ENCODE measurements around the gene CFAP61. TPM values are rescaled to one million over a fixed set of nuclear protein-coding genes. Genes with fewer than 3 reads are reported as not detected.

CFAP61 gene
- total and polyA plus RNA-seq, 9 of the 15 experiments (the other 6 are each of a cell fraction or from before 2014, with no cell fraction given) = 0.11 TPM; not detected in 8

DNA sequence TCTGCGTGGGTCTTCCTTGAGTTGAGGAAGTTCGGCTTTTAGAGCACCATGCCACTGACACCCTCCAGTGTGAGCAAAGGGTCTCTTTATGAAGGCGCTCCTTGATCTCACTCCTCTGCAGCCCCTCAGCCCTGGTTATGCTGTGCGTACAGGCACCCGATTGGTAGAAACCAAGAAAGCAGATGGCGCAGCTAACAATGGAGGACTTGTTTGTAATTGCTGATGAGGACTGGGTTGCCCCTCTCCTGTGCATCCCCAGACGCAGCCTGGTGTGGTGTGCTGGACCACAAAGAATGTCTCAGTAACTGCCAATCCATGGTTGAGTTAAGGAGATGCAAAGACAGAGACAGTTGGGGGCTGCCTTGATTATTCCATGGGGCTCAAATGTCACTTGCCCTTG is 345.8 kb downstream of the CFAP61 start (continued):
- TF ChIP-seq, protein P1, sequence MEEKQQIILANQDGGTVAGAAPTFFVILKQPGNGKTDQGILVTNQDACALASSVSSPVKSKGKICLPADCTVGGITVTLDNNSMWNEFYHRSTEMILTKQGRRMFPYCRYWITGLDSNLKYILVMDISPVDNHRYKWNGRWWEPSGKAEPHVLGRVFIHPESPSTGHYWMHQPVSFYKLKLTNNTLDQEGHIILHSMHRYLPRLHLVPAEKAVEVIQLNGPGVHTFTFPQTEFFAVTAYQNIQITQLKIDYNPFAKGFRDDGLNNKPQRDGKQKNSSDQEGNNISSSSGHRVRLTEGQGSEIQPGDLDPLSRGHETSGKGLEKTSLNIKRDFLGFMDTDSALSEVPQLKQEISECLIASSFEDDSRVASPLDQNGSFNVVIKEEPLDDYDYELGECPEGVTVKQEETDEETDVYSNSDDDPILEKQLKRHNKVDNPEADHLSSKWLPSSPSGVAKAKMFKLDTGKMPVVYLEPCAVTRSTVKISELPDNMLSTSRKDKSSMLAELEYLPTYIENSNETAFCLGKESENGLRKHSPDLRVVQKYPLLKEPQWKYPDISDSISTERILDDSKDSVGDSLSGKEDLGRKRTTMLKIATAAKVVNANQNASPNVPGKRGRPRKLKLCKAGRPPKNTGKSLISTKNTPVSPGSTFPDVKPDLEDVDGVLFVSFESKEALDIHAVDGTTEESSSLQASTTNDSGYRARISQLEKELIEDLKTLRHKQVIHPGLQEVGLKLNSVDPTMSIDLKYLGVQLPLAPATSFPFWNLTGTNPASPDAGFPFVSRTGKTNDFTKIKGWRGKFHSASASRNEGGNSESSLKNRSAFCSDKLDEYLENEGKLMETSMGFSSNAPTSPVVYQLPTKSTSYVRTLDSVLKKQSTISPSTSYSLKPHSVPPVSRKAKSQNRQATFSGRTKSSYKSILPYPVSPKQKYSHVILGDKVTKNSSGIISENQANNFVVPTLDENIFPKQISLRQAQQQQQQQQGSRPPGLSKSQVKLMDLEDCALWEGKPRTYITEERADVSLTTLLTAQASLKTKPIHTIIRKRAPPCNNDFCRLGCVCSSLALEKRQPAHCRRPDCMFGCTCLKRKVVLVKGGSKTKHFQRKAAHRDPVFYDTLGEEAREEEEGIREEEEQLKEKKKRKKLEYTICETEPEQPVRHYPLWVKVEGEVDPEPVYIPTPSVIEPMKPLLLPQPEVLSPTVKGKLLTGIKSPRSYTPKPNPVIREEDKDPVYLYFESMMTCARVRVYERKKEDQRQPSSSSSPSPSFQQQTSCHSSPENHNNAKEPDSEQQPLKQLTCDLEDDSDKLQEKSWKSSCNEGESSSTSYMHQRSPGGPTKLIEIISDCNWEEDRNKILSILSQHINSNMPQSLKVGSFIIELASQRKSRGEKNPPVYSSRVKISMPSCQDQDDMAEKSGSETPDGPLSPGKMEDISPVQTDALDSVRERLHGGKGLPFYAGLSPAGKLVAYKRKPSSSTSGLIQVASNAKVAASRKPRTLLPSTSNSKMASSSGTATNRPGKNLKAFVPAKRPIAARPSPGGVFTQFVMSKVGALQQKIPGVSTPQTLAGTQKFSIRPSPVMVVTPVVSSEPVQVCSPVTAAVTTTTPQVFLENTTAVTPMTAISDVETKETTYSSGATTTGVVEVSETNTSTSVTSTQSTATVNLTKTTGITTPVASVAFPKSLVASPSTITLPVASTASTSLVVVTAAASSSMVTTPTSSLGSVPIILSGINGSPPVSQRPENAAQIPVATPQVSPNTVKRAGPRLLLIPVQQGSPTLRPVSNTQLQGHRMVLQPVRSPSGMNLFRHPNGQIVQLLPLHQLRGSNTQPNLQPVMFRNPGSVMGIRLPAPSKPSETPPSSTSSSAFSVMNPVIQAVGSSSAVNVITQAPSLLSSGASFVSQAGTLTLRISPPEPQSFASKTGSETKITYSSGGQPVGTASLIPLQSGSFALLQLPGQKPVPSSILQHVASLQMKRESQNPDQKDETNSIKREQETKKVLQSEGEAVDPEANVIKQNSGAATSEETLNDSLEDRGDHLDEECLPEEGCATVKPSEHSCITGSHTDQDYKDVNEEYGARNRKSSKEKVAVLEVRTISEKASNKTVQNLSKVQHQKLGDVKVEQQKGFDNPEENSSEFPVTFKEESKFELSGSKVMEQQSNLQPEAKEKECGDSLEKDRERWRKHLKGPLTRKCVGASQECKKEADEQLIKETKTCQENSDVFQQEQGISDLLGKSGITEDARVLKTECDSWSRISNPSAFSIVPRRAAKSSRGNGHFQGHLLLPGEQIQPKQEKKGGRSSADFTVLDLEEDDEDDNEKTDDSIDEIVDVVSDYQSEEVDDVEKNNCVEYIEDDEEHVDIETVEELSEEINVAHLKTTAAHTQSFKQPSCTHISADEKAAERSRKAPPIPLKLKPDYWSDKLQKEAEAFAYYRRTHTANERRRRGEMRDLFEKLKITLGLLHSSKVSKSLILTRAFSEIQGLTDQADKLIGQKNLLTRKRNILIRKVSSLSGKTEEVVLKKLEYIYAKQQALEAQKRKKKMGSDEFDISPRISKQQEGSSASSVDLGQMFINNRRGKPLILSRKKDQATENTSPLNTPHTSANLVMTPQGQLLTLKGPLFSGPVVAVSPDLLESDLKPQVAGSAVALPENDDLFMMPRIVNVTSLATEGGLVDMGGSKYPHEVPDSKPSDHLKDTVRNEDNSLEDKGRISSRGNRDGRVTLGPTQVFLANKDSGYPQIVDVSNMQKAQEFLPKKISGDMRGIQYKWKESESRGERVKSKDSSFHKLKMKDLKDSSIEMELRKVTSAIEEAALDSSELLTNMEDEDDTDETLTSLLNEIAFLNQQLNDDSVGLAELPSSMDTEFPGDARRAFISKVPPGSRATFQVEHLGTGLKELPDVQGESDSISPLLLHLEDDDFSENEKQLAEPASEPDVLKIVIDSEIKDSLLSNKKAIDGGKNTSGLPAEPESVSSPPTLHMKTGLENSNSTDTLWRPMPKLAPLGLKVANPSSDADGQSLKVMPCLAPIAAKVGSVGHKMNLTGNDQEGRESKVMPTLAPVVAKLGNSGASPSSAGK (IDR thresholded peaks at IDR 0.05) = no peak
- TF ChIP-seq, protein P2, sequence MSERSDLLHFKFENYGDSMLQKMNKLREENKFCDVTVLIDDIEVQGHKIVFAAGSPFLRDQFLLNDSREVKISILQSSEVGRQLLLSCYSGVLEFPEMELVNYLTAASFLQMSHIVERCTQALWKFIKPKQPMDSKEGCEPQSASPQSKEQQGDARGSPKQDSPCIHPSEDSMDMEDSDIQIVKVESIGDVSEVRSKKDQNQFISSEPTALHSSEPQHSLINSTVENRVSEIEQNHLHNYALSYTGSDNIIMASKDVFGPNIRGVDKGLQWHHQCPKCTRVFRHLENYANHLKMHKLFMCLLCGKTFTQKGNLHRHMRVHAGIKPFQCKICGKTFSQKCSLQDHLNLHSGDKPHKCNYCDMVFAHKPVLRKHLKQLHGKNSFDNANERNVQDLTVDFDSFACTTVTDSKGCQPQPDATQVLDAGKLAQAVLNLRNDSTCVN (CRISPR knock-in tag; IDR thresholded peaks at IDR 0.05) = no peak
- TF ChIP-seq BCL6 (CRISPR knock-in tag; IDR thresholded peaks at IDR 0.05) (no peak), ZNF263 (CRISPR knock-in tag; IDR thresholded peaks at IDR 0.05; ENCODE audit: borderline replicate concordance) (no peak), ZNF384 (IDR thresholded peaks at IDR 0.05; ENCODE audit: low read depth, low read length) (no peak)
- TF ChIP-seq, protein P3, sequence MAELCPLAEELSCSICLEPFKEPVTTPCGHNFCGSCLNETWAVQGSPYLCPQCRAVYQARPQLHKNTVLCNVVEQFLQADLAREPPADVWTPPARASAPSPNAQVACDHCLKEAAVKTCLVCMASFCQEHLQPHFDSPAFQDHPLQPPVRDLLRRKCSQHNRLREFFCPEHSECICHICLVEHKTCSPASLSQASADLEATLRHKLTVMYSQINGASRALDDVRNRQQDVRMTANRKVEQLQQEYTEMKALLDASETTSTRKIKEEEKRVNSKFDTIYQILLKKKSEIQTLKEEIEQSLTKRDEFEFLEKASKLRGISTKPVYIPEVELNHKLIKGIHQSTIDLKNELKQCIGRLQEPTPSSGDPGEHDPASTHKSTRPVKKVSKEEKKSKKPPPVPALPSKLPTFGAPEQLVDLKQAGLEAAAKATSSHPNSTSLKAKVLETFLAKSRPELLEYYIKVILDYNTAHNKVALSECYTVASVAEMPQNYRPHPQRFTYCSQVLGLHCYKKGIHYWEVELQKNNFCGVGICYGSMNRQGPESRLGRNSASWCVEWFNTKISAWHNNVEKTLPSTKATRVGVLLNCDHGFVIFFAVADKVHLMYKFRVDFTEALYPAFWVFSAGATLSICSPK (IDR thresholded peaks at IDR 0.05; ENCODE audit: borderline replicate concordance) = no peak
- TF ChIP-seq, protein P4, sequence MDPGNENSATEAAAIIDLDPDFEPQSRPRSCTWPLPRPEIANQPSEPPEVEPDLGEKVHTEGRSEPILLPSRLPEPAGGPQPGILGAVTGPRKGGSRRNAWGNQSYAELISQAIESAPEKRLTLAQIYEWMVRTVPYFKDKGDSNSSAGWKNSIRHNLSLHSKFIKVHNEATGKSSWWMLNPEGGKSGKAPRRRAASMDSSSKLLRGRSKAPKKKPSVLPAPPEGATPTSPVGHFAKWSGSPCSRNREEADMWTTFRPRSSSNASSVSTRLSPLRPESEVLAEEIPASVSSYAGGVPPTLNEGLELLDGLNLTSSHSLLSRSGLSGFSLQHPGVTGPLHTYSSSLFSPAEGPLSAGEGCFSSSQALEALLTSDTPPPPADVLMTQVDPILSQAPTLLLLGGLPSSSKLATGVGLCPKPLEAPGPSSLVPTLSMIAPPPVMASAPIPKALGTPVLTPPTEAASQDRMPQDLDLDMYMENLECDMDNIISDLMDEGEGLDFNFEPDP (CRISPR knock-in tag; IDR thresholded peaks at IDR 0.05) = no peak
- TF ChIP-seq, protein P5, sequence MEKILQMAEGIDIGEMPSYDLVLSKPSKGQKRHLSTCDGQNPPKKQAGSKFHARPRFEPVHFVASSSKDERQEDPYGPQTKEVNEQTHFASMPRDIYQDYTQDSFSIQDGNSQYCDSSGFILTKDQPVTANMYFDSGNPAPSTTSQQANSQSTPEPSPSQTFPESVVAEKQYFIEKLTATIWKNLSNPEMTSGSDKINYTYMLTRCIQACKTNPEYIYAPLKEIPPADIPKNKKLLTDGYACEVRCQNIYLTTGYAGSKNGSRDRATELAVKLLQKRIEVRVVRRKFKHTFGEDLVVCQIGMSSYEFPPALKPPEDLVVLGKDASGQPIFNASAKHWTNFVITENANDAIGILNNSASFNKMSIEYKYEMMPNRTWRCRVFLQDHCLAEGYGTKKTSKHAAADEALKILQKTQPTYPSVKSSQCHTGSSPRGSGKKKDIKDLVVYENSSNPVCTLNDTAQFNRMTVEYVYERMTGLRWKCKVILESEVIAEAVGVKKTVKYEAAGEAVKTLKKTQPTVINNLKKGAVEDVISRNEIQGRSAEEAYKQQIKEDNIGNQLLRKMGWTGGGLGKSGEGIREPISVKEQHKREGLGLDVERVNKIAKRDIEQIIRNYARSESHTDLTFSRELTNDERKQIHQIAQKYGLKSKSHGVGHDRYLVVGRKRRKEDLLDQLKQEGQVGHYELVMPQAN (IDR thresholded peaks at IDR 0.05; ENCODE audit: borderline replicate concordance) = no peak
